HEK293 (cell line): Measurements from ENCODE around the gene STX2.

Experiments
- CTCF ChIA-PET: fragments of 350-600 bp; formaldehyde crosslinking; extraction: SDS; loops from one replicate; lab custom pipeline; 2021; ENCODE audit warnings: antibody characterized with exemption; lab: Yijun Ruan, JAX
- POLR2A ChIA-PET: fragments of 300-600 bp; formaldehyde crosslinking; extraction: SDS; loops from one replicate; lab custom pipeline; 2020; ENCODE audit warnings: antibody characterized with exemption, inconsistent platforms; lab: Yijun Ruan, JAX
- H3K27ac ChIP-seq: fragments of 200-500 bp; sonication (Bioruptor generic); 2 replicates; pipeline ENCODE4 v1.5.1; 2014; ENCODE audit warnings: low read depth, low read length, control low read depth, inconsistent platforms; ENCODE audit errors: extremely low read depth
- H3K36me3 ChIP-seq, 2 experiments: fragments of 200-500 bp in 1 of 2; sonication (Bioruptor generic) in 1 of 2; 1 replicate in 1 of 2; 2 replicates in 1 of 2; pipeline ENCODE4 v1.5.1; 2014 to 2017; ENCODE audit warnings: inconsistent platforms in 2 of 2, low read length in 2 of 2; ENCODE audit not compliant: control insufficient read depth in 2 of 2, insufficient read depth in 1 of 2
- H3K4me1 ChIP-seq: fragments of 200-500 bp; sonication (Bioruptor generic); 2 replicates; pipeline ENCODE4 v1.5.1; 2014; ENCODE audit warnings: mild to moderate bottlenecking, low read length, inconsistent platforms; ENCODE audit not compliant: control insufficient read depth, insufficient read depth
- H3K4me3 ChIP-seq: 2 replicates; pipeline ENCODE4 v1.5.1; 2011; ENCODE audit warnings: low read depth, mild to moderate bottlenecking, control low read depth, low read length, moderate library complexity
- H3K9me3 ChIP-seq: fragments of 200-500 bp; sonication (Bioruptor generic); 2 replicates; pipeline ENCODE4 v1.5.1; 2014; ENCODE audit warnings: low read depth, low read length, inconsistent platforms; ENCODE audit not compliant: control insufficient read depth, insufficient read depth
- BCL11B ChIP-seq: fragments of 450-650 bp; formaldehyde crosslinking; IDR thresholded peaks from 2 replicates; pipeline ENCODE4 v1.5.1; 2016; ENCODE audit warnings: low read depth, missing biosample characterization, missing genetic modification characterization
- EGR2 ChIP-seq: fragments of 450-650 bp; formaldehyde crosslinking; IDR thresholded peaks from 2 replicates; pipeline ENCODE4 v1.5.1; 2016; ENCODE audit warnings: low read depth, missing biosample characterization, missing genetic modification characterization
- KLF1 ChIP-seq: fragments of 450-650 bp; formaldehyde crosslinking; IDR thresholded peaks from 2 replicates; pipeline ENCODE4 v1.5.1; 2016; ENCODE audit warnings: missing biosample characterization, missing genetic modification characterization
- PATZ1 ChIP-seq: fragments of 450-650 bp; formaldehyde crosslinking; IDR thresholded peaks from 2 replicates; pipeline ENCODE4 v1.5.1; 2016; ENCODE audit warnings: missing biosample characterization, missing genetic modification characterization
- ZBTB48 ChIP-seq: fragments of 450-650 bp; formaldehyde crosslinking; IDR thresholded peaks from 2 replicates; pipeline ENCODE4 v1.5.1; 2016; ENCODE audit warnings: missing biosample characterization, missing genetic modification characterization
- ZFHX2 ChIP-seq: fragments of 450-650 bp; formaldehyde crosslinking; conservative IDR thresholded peaks from 2 replicates; pipeline ENCODE4 v1.5.1; 2016; ENCODE audit warnings: missing biosample characterization, missing genetic modification characterization
- ZFP69B ChIP-seq: fragments of 450-650 bp; formaldehyde crosslinking; IDR thresholded peaks from 2 replicates; pipeline ENCODE4 v1.5.1; 2016; ENCODE audit warnings: missing biosample characterization, missing genetic modification characterization
- ZIC2 ChIP-seq: fragments of 450-650 bp; formaldehyde crosslinking; IDR thresholded peaks from 2 replicates; pipeline ENCODE4 v1.5.1; 2016; ENCODE audit warnings: missing biosample characterization, missing genetic modification characterization
- ZNF121 ChIP-seq: fragments of 450-650 bp; formaldehyde crosslinking; IDR thresholded peaks from 2 replicates; pipeline ENCODE4 v1.5.1; 2016; ENCODE audit warnings: missing biosample characterization, missing genetic modification characterization
- ZNF211 ChIP-seq: fragments of 450-650 bp; formaldehyde crosslinking; IDR thresholded peaks from 2 replicates; pipeline ENCODE4 v1.5.1; 2016; ENCODE audit warnings: low read depth, missing biosample characterization, missing genetic modification characterization
- ZNF629 ChIP-seq: fragments of 450-650 bp; formaldehyde crosslinking; IDR thresholded peaks from 2 replicates; pipeline ENCODE4 v1.5.1; 2017; ENCODE audit warnings: missing biosample characterization, missing genetic modification characterization
- ZNF658 ChIP-seq: fragments of 450-650 bp; formaldehyde crosslinking; IDR thresholded peaks from 2 replicates; pipeline ENCODE4; 2016; ENCODE audit warnings: missing biosample characterization, missing genetic modification characterization
- ZNF785 ChIP-seq: fragments of 450-650 bp; formaldehyde crosslinking; IDR thresholded peaks from 2 replicates; pipeline ENCODE4 v1.5.1; 2016; ENCODE audit warnings: missing biosample characterization, missing genetic modification characterization
- ZXDB ChIP-seq: fragments of 450-650 bp; formaldehyde crosslinking; IDR thresholded peaks from 2 replicates; pipeline ENCODE4 v1.5.1; 2016; ENCODE audit warnings: missing biosample characterization, missing genetic modification characterization
- TF ChIP-seq, protein P1 (sequence below): fragments of 450-650 bp; formaldehyde crosslinking; IDR thresholded peaks from 2 replicates; pipeline ENCODE4 v1.5.1; 2016; ENCODE audit warnings: missing biosample characterization, missing genetic modification characterization, borderline replicate concordance
- TF ChIP-seq, protein P2 (sequence below): fragments of 450-650 bp; formaldehyde crosslinking; IDR thresholded peaks from 2 replicates; pipeline ENCODE4 v1.5.1; 2016; ENCODE audit warnings: missing biosample characterization, missing genetic modification characterization
- TF ChIP-seq, protein P3 (sequence below): fragments of 450-650 bp; formaldehyde crosslinking; IDR thresholded peaks from 2 replicates; pipeline ENCODE4 v1.5.1; 2016; ENCODE audit warnings: missing biosample characterization, missing genetic modification characterization

The STX2 gene

DNA sequence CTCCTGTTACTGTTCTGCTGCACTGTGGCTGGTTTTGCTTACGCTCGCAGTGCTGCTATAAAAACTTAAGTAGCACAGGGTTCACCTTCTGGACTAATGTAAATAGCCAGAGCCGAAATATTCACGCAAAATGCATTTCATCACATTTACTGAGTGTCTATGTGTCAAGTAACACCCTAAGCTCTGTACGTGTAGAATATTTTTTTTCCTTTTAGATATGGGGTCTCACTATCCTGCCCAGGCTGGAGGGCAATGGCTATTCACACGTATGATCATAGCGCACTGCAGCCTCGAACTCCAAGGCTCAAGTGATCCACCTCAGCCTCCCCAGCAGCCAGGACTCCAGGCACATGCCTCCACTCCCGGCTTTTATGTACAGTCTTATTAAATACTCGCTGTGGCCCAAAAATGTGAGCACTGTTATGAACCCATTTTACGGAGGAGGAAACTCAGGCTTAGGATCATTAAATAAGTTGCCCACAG, 62.2 kb downstream of the STX2 start:
- TF ChIP-seq ZNF121 (peak; percentile 66; the same call in 1 of the 2 replicates), ZXDB (tag by site-specific recombination) (no peak)
- ChIA-PET CTCF (no interaction called here), POLR2A (no interaction called here)
- H3K4me1 ChIP-seq, result no peaks in the 10 kb centered on the region
- peaks cover 0 to 7% of the 10 kb centered on the region in 2 experiments; a peak in 1 of 3 replicates for H3K36me3 ChIP-seq
- H3K4me3 ChIP-seq, result no peak overlapping the region
- no peak overlapping the region for H3K27ac ChIP-seq
- H3K9me3 ChIP-seq, result no peaks in the 10 kb centered on the region

GRCh38 chr12:130775953-130776856, 62.8 kb downstream of the STX2 start:
- Histone ChIP-seq H3K9me3 (no peaks in the 10 kb centered on the region), H3K4me1 (no peaks in the 10 kb centered on the region), H3K4me3 (peak overlapping the region; percentile 11), H3K27ac (no peak overlapping the region), H3K36me3 (peaks cover 0 to 7% of the 10 kb centered on the region in 2 experiments; a peak in 1 of 3 replicates)
- ChIA-PET CTCF (interaction anchor here (0.7 kb wide), 1 partner anchor 44 kb away, joined by 3 read pairs; no protein-coding TSS in a partner anchor), POLR2A (no interaction called here)
- TF ChIP-seq, protein P1, sequence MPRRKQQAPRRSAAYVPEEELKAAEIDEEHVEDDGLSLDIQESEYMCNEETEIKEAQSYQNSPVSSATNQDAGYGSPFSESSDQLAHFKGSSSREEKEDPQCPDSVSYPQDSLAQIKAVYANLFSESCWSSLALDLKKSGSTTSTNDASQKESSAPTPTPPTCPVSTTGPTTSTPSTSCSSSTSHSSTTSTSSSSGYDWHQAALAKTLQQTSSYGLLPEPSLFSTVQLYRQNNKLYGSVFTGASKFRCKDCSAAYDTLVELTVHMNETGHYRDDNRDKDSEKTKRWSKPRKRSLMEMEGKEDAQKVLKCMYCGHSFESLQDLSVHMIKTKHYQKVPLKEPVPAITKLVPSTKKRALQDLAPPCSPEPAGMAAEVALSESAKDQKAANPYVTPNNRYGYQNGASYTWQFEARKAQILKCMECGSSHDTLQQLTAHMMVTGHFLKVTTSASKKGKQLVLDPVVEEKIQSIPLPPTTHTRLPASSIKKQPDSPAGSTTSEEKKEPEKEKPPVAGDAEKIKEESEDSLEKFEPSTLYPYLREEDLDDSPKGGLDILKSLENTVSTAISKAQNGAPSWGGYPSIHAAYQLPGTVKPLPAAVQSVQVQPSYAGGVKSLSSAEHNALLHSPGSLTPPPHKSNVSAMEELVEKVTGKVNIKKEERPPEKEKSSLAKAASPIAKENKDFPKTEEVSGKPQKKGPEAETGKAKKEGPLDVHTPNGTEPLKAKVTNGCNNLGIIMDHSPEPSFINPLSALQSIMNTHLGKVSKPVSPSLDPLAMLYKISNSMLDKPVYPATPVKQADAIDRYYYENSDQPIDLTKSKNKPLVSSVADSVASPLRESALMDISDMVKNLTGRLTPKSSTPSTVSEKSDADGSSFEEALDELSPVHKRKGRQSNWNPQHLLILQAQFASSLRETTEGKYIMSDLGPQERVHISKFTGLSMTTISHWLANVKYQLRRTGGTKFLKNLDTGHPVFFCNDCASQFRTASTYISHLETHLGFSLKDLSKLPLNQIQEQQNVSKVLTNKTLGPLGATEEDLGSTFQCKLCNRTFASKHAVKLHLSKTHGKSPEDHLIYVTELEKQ (tag by site-specific recombination), result no peak
- TF ChIP-seq ZNF211 (tag by site-specific recombination) (no peak), BCL11B (tag by site-specific recombination) (no peak), ZFP69B (no peak), ZNF629 (tag by site-specific recombination) (no peak), ZNF785 (tag by site-specific recombination) (no peak), ZBTB48 (no peak), KLF1 (no peak), PATZ1 (tag by site-specific recombination) (no peak), ZFHX2 (tag by site-specific recombination) (peak; percentile 77), ZIC2 (peak; percentile 33; the same call in 1 of the 2 replicates), EGR2 (tag by site-specific recombination) (peak; percentile 67), ZNF658 (tag by site-specific recombination) (no peak)
- TF ChIP-seq, protein P2, sequence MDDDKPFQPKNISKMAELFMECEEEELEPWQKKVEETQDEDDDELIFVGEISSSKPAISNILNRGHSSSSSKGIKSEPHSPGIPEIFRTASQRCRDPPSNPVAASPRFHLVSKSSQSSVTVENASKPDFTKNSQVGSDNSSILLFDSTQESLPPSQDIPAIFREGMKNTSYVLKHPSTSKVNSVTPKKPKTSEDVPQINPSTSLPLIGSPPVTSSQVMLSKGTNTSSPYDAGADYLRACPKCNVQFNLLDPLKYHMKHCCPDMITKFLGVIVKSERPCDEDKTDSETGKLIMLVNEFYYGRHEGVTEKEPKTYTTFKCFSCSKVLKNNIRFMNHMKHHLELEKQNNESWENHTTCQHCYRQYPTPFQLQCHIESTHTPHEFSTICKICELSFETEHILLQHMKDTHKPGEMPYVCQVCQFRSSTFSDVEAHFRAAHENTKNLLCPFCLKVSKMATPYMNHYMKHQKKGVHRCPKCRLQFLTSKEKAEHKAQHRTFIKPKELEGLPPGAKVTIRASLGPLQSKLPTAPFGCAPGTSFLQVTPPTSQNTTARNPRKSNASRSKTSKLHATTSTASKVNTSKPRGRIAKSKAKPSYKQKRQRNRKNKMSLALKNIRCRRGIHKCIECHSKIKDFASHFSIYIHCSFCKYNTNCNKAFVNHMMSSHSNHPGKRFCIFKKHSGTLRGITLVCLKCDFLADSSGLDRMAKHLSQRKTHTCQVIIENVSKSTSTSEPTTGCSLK, result no peak
- TF ChIP-seq, protein P3, sequence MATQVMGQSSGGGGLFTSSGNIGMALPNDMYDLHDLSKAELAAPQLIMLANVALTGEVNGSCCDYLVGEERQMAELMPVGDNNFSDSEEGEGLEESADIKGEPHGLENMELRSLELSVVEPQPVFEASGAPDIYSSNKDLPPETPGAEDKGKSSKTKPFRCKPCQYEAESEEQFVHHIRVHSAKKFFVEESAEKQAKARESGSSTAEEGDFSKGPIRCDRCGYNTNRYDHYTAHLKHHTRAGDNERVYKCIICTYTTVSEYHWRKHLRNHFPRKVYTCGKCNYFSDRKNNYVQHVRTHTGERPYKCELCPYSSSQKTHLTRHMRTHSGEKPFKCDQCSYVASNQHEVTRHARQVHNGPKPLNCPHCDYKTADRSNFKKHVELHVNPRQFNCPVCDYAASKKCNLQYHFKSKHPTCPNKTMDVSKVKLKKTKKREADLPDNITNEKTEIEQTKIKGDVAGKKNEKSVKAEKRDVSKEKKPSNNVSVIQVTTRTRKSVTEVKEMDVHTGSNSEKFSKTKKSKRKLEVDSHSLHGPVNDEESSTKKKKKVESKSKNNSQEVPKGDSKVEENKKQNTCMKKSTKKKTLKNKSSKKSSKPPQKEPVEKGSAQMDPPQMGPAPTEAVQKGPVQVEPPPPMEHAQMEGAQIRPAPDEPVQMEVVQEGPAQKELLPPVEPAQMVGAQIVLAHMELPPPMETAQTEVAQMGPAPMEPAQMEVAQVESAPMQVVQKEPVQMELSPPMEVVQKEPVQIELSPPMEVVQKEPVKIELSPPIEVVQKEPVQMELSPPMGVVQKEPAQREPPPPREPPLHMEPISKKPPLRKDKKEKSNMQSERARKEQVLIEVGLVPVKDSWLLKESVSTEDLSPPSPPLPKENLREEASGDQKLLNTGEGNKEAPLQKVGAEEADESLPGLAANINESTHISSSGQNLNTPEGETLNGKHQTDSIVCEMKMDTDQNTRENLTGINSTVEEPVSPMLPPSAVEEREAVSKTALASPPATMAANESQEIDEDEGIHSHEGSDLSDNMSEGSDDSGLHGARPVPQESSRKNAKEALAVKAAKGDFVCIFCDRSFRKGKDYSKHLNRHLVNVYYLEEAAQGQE (tag by site-specific recombination), result peak; percentile 71
